Brain microvascular endothelial cell (primary cell): Measurements from ENCODE around the gene TBC1D1.

Experiments
- DNase-seq: peaks from one replicate; pipeline ENCODE4 v3.0.0-alpha.2; 2020
- H3K27ac ChIP-seq: fragments of 250-450 bp; sonication (Bioruptor Pico); 2 replicates; pipeline ENCODE4 v1.5.1; 2020; ENCODE audit warnings: mild to moderate bottlenecking, moderate library complexity
- H3K27me3 ChIP-seq: fragments of 250-450 bp; sonication (Bioruptor Pico); replicated peaks from 2 replicates; pipeline ENCODE4 v1.5.1; 2020; ENCODE audit warnings: mild to moderate bottlenecking
- H3K36me3 ChIP-seq: fragments of 250-450 bp; sonication (Bioruptor Pico); replicated peaks from 2 replicates; pipeline ENCODE4 v1.5.1; 2020; ENCODE audit warnings: mild to moderate bottlenecking
- H3K4me3 ChIP-seq: 2 replicates; pipeline ENCODE4 v1.5.1; 2011; ENCODE audit warnings: low read depth, mild to moderate bottlenecking, control low read depth, low read length, moderate library complexity
- in situ Hi-C: cut with HindIII; loops from 2 replicates; pipeline ENCODE4 v1.10.0; 2017; ENCODE audit warnings: low sequenced_read_pairs, low pct_ligation_motif_present
- TF ChIP-seq, protein P1 (sequence below): IDR thresholded peaks from 2 replicates; pipeline ENCODE4 v1.5.1; 2011; ENCODE audit warnings: low read depth, mild to moderate bottlenecking, moderate library complexity, low read length, control low read depth, inconsistent platforms; ENCODE audit errors: missing control alignments

TBC1D1 gene

GRCh38 chr4:37924946-37925345 is 34.1 kb downstream of the TBC1D1 start:
- Histone ChIP-seq H3K36me3 (no peaks in the 10 kb centered on the region), H3K4me3 (no peak overlapping the region), H3K27me3 (no peaks in the 10 kb centered on the region), H3K27ac (no peak overlapping the region)
- in situ Hi-C loops, result no loop called here
- DNase-seq, result no peak
- TF ChIP-seq, protein P1, sequence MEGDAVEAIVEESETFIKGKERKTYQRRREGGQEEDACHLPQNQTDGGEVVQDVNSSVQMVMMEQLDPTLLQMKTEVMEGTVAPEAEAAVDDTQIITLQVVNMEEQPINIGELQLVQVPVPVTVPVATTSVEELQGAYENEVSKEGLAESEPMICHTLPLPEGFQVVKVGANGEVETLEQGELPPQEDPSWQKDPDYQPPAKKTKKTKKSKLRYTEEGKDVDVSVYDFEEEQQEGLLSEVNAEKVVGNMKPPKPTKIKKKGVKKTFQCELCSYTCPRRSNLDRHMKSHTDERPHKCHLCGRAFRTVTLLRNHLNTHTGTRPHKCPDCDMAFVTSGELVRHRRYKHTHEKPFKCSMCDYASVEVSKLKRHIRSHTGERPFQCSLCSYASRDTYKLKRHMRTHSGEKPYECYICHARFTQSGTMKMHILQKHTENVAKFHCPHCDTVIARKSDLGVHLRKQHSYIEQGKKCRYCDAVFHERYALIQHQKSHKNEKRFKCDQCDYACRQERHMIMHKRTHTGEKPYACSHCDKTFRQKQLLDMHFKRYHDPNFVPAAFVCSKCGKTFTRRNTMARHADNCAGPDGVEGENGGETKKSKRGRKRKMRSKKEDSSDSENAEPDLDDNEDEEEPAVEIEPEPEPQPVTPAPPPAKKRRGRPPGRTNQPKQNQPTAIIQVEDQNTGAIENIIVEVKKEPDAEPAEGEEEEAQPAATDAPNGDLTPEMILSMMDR, result no peak

GRCh38 chr4:37927434-37927833 is 36.5 kb downstream of the TBC1D1 start:
- TF ChIP-seq, protein P1, result no peak
- no peaks in the 10 kb centered on the region for H3K36me3 ChIP-seq
- in situ Hi-C loops, result no loop called here
- H3K27me3 ChIP-seq, result no peaks in the 10 kb centered on the region
- no peak overlapping the region for H3K4me3 ChIP-seq
- no peak for DNase-seq
- no peak overlapping the region for H3K27ac ChIP-seq

- no peaks in the 10 kb centered on the region for H3K27me3 ChIP-seq
- H3K36me3 ChIP-seq, result no peaks in the 10 kb centered on the region
- TF ChIP-seq, protein P1, result no peak
- H3K27ac ChIP-seq, result no peak overlapping the region
- peak; percentile 36 for DNase-seq
- no peak overlapping the region for H3K4me3 ChIP-seq
- in situ Hi-C loops, result no loop called here
These were observed 37.8 kb downstream of the TBC1D1 start for GRCh38 chr4:37928426-37929416.

DNA sequence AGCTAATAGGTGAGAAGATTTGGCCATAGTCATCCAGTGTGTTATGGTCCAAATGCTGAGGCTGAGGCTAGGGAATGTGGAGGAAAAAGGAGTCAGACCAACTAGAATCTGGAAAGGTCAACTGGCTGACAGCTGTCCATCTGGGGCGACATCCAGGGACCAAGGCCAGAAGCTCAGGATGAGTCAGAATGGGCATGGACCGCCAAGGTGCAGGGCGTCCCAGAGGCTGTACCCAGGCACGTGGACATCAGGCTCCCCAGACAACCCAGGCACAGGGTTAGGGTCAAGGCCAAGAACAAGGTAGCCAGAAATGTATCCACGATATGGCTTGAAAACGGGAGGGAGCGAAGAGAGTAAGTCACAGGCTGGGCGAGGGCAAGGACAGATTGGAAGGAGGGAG is 43.2 kb downstream of the TBC1D1 start:
- Histone ChIP-seq H3K27ac (no peak overlapping the region), H3K36me3 (no peaks in the 10 kb centered on the region), H3K27me3 (no peaks in the 10 kb centered on the region), H3K4me3 (no peak overlapping the region)
- in situ Hi-C loops, result no loop called here
- DNase-seq, result no peak
- TF ChIP-seq, protein P1, result no peak

GRCh38 chr4:37934609-37935008 is 43.7 kb downstream of the TBC1D1 start:
- in situ Hi-C loops, result no loop called here

More at GRCh38 chr4:37934609-37935008, 43.7 kb downstream of the TBC1D1 start:
- no peaks in the 10 kb centered on the region for H3K27me3 ChIP-seq
- DNase-seq, result no peak
- no peak overlapping the region for H3K27ac ChIP-seq
- TF ChIP-seq, protein P1, result no peak
- H3K4me3 ChIP-seq, result no peak overlapping the region
- H3K36me3 ChIP-seq, result no peaks in the 10 kb centered on the region
